Activated CD8-positive, alpha-beta memory T cell treated with anti-CD3 and anti-CD28 coated beads, Interleukin-2, amount 50 U/mL, for 4 hours (primary cell): ENCODE data around the gene TMEM213.

ENCODE experiments used
- DNase-seq: peaks from one replicate; pipeline ENCODE4 v3.0.0-alpha.2; 2020

Gene TMEM213

DNA sequence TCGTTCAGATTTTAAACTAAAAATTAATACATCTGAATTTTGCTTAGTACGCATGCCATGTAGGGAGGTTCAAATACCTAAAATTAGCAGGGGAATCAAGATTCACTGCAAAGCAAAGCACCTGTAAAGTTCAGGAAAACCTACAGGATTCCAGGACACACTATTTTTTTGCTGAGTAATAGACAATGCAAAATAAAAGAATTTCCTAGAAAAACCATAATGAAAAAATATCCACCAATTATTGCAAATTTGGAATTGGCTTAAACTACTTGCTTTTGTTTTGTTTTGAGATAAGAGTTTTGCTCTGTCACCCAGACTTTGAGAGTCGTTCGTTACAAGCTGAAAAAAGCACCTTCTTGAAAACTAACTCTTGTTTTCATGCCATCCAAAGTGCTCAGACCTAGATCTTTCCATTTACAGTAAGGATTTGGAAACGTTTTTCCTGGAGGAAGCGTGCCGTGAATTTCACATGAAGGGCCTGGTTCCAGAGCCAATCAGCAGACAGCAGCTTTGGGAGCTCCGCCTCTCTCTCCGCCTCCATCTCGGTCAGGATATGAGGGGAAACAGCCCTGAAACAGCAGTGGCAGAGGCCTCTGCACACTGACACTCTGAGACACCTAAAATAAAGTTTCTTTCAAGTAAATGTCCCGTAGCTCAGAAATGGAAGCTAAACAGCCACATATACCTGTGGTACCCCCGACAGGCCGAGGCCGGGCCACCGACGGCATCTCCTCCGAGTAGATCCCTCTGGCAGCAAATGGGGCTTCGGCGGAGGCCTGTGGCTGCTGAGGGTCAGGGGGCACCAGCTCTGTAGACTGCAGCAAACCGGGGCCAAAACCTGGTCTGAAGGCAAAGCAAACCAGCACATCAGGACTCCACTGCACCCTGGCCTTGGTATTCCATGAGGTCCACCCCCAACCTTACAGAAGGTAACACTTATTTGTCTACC, 46.1 kb downstream of the TMEM213 start:
- no peak for DNase-seq

DNA sequence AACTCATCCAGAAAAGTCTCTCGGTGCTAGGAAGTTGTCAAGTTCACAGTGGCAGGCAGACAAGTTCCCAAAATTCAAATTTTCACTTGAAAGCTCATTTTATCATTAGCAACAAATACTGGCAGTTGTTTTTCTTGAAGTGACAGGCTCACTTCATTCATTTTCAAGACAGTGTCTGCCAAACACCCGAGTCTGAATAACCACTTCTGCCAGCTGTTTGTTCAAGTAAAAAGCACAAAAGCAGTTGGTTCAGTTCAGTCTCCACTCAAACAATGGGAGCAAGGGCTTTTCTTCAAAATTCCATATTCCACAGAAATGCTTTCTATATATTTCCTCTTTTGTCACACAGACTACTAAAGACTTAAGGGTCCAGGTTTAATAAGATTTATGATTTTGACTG, 47.9 kb downstream of the TMEM213 start:
- DNase-seq = no peak

DNA sequence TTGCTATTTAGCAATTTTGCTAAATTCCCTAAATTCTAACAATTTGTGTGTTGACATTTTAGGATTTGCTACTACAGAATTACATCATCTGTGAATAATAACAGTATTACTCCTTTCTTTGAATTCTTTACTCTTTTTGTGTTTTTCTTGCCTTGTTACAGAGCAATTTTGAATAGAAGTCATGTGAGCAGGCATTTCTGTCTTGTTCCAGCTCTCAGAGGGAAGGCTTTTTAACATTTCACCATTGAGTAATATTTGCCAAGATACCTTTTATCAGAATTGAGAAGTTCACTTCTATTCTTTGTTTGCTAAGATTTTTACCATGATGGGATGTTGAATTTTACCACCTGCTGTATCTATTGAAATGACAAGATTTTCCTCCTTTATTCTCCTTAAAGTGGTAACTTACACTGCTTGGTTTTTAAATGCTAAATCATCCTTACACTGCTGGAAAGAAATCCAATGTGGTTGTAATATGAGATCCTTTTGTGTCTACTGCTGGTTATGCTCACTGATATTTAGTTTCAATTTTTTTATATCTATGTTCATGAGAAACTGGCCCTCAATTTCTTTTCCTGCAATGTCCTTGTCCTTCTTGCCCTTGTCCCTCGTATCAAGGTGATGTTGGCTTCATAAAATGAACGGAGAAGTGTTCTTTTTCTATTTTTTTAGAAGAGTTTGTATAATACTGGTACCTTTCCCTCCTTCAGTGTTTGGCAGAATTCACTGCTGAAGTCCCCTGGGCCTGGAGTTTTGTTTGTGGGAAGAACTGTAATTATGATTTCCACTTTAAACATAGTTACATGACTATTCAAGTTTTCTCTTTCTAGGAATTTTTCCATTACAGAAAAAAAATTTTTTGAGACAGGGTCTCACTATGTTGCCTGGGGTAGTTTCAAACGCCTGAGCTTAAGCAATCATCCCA, 50.5 kb downstream of the TMEM213 start:
- DNase-seq = no peak

DNA sequence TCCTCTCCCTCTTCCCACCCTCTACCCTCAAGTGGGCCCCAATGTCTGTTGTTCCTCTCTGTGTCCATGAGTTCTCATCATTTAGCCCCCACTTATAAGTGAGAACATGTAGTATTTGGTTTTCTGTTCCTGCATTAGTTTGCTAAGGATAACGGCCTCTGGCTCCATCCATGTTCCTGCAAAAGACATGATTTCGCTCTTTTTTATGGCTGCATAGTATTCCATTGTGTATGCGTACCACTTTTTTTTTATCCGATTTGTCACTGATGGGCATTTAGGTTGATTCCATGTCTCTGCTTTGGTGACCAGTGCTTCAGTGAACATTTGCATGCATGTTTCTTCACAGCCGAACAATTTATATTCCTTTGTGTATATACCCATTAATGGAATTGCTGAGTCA, 51.9 kb downstream of the TMEM213 start:
- DNase-seq = no peak

DNA sequence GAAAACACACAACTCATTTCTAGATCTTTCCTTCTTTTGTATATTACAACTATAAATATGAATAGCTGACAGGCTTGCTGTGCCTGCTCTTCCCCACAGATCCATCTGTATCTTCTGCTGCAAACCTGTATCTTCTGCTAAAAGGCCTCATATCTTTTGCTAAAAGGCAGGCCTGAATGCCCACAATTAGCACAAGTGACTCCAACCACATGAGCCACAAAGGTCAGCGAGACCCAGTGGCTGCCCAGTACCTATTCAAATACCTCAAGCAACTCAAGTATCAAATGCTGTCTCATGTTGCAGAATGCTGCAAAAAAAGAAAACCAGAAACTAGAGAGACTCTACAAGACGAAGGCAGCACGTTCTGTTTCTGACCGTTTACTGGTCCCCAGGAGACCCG, 54.7 kb downstream of the TMEM213 start:
- no peak for DNase-seq

DNA sequence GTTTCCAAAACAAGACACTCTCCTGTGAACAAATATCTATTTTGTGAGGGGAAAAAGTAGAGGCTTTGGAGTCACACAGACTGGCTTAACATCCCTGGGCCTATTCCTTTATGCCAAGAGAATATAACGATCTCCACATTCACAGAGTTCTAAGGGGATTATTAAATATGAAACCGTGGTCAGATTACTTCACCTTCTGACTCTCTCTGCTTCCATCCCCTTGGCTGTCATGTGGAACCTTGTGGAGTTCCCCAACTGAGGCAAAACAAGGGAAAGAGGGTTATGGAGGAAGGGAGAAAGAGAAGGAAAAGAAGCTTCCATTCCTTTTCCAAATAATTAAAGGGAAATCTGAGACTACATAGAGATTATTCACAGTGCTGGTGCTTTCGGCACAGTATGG, 55.7 kb downstream of the TMEM213 start:
- no peak for DNase-seq

DNA sequence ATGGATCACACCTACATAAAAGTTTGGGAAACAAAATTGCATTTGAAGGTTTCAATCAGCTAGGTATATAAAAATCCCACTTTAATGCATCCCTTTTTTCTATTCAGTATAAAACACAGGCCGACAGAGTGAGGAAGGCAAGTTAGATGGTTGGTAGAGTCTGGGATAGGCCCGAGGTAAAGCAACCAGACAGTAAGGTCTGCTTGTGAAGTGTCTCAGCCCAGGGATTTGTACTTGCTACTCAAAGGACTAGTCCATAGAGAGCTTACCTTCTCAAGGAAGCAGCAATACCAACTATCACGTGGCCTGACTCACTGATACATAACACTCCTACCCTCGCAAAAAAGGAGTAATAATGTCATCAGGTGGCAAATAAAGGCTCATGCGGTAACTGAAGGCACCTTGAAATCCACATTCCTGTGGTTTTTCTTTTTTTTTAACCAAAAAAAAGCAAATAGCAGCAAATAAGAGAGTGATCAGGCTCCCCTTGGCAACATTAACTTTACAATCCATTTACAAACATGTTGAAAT, 56.4 kb downstream of the TMEM213 start:
- DNase-seq = no peak

DNA sequence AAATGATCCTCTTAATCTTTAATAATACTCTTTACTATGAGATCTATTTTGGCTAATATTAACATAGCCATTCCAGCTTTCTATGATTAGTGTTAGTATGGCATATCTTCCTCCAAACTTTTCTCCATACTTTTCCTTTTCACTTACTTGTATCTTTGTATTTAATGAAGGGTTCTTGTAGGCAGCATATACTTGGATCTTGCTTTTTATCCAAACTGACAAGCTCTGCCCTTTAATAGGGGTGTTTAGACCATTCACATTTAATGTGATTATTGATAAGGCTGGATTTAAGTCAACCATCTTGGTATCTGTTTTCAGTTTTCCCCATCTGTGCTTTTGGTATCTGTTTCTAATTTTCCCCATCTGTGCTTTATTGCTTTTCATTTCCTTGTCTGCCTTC, 59.9 kb downstream of the TMEM213 start:
- DNase-seq = no peak

DNA sequence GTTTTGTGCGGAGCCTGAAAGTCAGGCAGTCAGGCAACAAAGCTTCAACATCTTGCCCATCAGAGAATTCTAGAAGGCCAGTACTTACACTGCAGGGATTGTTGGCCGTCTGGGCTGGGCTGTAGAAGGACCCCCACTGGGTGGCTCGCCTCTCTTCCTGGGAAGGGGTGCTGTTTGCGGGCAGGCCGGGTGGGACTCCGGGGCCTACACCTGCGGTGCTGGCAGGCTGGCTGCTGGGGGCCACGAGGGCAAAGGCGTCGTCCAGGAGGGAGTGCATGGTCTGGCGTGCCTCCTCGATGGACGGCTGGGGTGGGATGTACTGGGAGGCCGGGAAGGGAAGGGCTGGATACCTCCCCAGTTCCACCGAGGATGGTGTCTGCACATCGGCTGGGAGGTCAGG, 63.3 kb downstream of the TMEM213 start:
- DNase-seq = no peak

DNA sequence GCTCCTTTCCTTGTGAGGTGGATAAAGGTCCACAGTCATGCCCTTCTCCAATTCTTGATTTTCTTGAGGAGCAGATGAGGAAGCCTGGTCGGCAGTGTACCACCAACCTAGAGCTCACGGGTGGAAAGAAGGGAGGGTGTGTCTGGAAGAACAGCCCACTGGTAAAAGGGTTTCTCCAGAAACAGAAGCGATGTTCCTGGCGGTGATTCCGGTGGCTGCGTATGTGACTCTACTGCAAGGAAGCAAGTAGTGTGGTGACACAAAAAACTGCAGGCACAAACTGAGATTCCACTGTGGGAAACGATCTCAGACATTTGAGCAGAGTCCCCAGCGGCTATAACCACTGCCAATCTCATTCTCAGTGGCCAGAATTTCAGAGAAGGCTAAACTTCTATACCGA, 66.1 kb downstream of the TMEM213 start:
- no peak for DNase-seq

DNA sequence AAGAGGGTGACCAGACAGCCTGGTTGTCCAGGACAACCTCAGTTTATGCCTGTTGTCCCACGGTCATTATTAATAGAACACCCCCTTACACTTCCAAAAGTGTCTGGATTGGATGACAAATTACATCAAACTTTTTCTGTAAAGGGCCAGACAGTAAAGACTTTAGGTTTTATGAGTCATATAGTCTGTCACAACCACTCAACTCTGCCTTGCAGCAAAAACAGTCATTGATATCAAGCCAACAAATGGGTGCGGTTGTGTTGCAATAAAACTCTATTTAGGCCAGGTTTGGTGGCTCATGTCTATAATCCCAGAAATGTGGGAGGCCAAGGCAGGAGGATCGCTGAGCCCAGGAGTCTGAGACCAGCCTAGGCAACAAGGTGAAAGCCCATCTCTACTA, 66.9 kb downstream of the TMEM213 start:
- DNase-seq = no peak

DNA sequence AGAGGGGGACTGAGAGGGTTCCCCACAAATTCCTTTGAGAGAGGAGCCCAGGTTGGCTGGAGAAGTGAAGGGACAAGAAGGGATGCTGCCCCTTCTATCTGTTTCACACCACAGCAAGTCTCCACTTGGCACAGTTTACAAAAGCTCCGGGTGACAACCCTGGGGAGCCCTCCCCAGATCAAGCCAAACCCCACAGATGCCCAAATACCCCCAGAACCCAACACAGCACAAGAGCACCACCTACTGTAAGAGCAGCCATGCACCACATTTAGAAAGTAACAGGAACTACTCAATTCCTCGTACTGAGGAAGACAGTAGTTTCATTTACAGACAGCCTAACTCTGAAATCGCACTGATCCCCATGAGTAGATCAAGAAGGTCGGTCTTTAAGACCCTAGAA, 68.0 kb downstream of the TMEM213 start:
- DNase-seq = peak; percentile 55

DNA sequence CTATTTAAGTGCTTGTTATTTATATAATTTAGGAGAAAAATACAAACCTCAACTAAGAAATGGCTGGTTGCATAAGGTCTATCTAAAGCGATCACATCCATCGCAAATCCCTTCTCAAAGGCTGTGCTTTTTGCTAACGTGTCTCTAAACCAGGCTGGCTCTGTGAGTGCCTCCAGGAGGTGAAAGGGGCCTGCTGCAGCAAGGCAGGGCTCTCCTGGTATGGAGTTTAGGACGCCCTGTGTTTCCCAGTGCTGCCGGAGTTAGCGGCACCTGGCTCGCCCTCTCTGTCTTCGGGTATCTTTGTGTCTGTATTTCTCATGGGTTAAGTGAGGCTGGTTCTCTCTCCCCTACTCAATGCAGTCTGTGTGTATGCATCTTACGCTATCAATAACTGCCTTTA, 68.6 kb downstream of the TMEM213 start:
- DNase-seq = no peak

DNA sequence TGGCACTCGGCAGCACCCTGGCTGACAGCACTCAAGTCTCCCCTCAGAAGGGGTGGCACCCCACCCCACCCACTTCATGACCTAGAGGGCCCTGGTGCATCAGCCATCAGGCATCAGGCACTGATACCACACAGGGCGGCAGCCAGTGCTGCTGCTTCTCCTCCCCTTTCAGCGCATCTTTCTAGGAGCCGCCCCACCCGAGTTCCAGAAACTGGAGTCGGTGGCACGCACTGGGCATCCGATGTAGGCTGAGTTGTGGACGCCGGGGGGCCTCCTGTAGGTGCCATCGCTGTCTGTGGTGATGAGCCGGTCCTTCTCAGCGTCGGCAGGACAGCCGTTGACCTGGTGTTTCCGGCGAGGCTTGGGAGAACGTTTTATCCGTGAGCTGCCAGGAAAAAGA, 70.0 kb downstream of the TMEM213 start:
- no peak for DNase-seq

DNA sequence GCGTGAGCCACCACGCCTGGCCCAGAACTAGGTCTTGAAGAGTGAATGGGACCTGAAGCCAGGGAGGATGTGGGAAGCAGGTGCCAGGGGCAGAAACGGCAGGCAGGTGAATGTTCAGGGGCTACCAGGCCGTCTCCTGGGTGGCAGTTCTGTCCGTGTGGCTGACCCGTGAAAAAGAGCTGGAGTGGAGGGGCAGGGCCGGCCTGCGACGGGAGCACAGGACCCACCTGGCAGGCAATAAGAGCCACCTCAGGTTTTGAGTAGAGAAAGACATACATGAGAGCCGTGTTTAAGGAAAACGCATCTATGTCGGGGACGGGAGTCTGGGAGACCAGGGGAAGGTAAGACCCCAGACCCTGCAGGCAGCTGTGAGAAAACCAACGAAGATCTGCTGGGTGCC, 70.9 kb downstream of the TMEM213 start:
- DNase-seq = no peak

DNA sequence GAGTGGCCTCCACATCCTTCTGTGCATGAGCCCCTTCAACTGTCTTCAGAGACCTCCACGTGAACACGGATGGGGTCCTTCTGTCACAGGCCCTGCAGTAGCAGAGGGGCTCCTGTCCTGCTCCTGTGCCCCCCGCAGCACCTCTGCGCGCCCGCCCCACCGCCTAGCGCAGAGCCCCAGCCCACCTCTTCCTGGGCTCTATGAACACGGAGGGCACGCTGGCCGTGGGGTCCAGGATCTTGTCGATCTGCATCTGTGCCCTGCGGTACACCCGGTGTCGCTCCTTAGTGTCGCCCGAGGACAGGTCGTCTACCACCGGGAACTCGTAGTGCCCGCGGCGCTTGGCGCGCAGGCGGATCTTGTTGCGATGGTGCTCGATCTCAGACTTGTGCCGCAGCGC, 71.6 kb downstream of the TMEM213 start:
- no peak for DNase-seq

DNA sequence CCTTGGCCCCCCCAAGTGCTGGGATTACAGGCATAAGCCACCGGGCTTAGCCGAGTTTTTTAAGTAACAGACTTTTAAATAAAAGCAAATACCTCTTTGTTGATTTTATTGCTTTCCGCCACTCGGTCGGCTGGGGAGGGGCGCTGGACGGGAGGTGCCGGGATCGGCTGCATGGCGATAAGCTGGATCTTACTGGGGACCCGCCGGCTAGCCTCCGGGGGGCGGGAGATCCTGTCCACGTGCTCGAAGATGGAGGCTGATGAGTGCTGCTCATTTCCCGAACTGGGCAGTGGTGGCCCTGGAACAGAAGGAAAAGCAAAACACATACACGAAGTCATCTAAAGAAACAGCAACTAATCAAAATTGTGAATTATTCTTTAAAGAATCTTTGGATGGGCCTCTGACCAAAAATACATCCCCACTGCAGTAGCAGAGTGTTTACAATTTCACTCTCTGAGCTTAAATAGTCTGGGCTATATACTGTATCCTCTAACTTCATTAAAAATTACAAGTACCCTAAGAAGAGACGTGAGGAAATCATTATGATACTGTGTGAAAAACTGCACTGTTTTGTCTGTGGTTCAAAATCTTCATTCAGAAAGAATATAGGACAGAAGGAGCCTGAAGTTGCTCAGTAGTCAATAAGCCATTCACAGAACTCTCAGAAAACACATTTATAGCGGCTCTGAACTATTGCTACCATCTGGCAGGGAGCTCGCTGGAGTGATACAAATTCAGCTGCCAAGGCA, 73.4 kb downstream of the TMEM213 start:
- DNase-seq = no peak

DNA sequence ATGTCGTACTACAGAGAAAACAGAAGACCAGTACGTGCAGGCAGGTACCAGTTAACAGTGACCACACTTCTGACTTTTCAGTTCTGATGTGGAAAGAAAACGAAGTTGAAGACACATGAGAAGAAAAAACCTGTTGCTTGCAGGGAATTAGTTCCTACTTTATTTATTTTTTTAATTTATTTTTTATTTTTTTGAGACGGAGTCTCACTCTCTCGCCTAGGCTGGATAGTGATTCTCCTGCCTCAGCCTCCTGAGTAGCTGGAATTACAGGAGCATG, 74.0 kb downstream of the TMEM213 start:
- DNase-seq = no peak

DNA sequence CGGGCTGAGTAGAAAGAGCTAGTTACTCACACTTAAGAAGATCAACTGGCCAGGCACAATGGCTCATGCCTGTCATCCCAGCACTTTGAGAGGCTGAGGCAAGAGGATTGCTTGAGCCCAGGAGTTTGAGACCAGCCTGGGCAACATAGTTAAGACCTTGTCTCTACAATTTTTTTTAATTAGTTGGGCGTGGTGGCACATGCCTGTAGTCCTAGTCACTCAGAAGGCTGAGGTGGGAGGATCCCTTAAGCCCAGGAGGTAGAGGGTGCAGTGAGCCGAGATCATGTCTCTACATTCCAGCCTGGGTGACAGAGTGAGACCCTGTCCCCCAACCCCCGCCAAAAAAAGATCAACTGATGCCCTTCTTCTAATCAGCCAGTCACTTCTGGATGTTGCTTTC, 74.8 kb downstream of the TMEM213 start:
- DNase-seq = no peak

DNA sequence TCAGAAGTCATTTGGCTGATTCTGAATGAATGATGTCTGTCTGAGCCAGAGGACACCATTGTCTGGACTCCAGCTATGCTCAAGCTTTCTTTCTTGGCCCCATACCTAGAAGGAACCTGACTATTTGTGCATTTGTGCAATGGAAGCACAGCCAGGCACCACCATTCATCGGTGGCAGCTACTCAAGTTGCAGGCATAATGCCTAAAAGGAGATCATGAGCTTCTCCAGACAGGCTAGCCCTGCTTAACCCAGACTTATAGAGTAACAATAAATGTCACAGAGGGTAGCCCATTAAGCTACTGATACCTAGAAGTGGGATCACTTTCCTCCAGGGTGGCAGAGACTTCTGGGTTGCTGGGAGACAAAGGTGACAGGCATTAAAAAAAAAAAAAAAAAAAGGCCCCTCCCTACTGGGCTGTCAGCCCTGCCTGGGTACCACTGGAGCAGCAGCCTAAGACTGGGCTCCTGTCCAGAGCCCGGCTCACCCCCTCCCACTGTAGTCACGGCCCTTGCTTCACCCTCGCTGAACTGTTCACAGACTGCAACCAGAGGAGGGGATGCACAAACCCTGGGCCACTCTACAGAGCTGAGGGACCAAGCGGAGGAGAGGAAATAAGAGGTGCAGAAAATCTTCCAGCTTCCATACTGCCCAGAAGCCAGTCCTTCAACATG, 75.6 kb downstream of the TMEM213 start:
- DNase-seq = no peak

DNA sequence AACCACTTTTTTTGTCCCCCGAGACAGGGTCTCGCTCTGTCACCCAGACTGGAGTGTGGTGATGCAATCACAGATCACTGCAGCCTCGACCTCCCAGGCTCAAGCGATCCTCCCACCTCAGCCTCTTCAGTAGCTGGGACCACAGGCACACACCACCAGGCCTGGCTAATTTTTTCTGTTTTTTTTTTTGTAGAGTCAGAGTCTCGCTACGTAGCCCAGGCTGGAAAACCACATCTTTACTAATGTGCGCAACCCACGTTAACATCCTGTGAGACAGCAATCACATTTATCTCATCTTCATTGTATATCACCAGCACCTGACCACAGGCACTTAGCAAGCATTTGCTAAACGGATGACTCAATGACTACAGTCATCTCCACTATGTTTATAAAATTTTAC, 78.0 kb downstream of the TMEM213 start:
- DNase-seq = peak; percentile 46

DNA sequence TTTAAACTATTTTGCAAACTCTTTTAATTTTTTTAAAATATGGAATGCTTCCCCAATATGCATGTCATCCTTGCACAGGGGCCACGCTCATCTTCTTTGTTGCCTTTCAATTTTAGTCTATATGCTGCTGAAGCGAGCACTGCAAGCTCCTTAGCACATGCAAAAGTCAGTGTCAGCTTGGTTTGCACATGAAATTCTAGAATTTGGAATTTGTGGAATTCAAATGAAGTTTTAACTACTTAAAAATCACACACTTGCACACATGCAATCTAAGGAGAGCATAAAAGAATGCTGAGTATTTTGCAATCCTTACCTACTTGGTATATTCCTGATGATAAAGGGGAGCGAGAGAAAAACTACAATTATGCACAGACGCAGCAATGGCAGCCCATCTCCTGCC, 78.5 kb downstream of the TMEM213 start:
- DNase-seq = no peak

DNA sequence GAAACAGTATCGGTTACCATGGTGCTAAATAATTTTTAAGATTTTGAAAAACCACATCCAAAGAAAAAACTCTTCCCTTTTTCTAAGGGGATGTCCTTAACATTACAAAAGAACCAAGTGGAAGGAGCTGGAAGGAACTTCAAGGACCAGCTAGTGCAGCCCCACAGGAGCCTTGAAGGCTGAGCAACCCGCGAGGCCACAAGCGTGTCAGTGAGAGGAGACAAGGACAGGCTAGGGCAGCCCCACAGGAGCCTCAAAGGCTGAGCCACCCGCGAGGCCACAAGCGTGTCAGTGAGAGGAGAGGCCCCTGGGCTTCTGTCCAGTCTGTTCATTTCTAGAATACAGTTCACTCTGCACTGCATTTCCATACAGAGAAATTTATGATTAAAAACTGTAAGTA, 80.3 kb downstream of the TMEM213 start:
- no peak for DNase-seq
